H9 (cell line): ENCODE data around the gene LBX2. TPM values are rescaled to one million over a fixed set of nuclear protein-coding genes. Genes with fewer than 3 reads are reported as not detected.

ENCODE experiments used
- DNase-seq: peaks from one replicate; pipeline ENCODE4 v3.0.0-alpha.2; 2017
- H2AFZ ChIP-seq: one replicate; pipeline ENCODE4 v1.6.1; 2013; ENCODE audit warnings: mild to moderate bottlenecking, low read length, control low read depth, moderate library complexity
- H2AK5ac ChIP-seq: 2 replicates; pipeline ENCODE4 v1.6.1; 2013; ENCODE audit warnings: low read length, control low read depth, mixed read lengths; ENCODE audit not compliant: insufficient read length
- H2BK120ac ChIP-seq: one replicate; pipeline ENCODE4 v1.6.1; 2013; ENCODE audit warnings: low read depth, mild to moderate bottlenecking, low read length, control low read depth, inconsistent platforms; ENCODE audit not compliant: poor library complexity, severe bottlenecking
- H2BK12ac ChIP-seq: 2 replicates; pipeline ENCODE4 v1.6.1; 2013; ENCODE audit warnings: low read length, control low read depth, mixed read lengths, low read depth; ENCODE audit not compliant: insufficient read length
- H2BK15ac ChIP-seq: 2 replicates; pipeline ENCODE4 v1.6.1; 2013; ENCODE audit warnings: low read depth, low read length, control low read depth
- H2BK20ac ChIP-seq: one replicate; pipeline ENCODE4 v1.6.1; 2013; ENCODE audit warnings: low read depth, mild to moderate bottlenecking, low read length, control low read depth, inconsistent platforms; ENCODE audit not compliant: poor library complexity, severe bottlenecking
- H2BK5ac ChIP-seq: 2 replicates; pipeline ENCODE4 v1.6.1; 2013; ENCODE audit warnings: low read length, control low read depth, mixed read lengths; ENCODE audit not compliant: insufficient read length
- H3K14ac ChIP-seq: 2 replicates; pipeline ENCODE4 v1.6.1; 2013; ENCODE audit warnings: low read length, control low read depth; ENCODE audit not compliant: insufficient read depth
- H3K18ac ChIP-seq: 2 replicates; pipeline ENCODE4 v1.6.1; 2013; ENCODE audit warnings: low read depth, mild to moderate bottlenecking, mixed read lengths, low read length, control low read depth; ENCODE audit not compliant: insufficient read length
- H3K23ac ChIP-seq: 2 replicates; pipeline ENCODE4 v1.6.1; 2013; ENCODE audit warnings: low read length, control low read depth, mixed read lengths, low read depth; ENCODE audit not compliant: insufficient read length
- H3K23me2 ChIP-seq: 2 replicates; pipeline ENCODE4 v1.6.1; 2013; ENCODE audit warnings: low read depth, mild to moderate bottlenecking, mixed read lengths, low read length, control low read depth; ENCODE audit not compliant: insufficient read length, poor library complexity, severe bottlenecking
- H3K27ac ChIP-seq: 2 replicates; pipeline ENCODE4 v1.5.1; 2013; ENCODE audit warnings: low read length, control low read depth, mixed read lengths, low read depth; ENCODE audit not compliant: insufficient read length
- H3K27me3 ChIP-seq: 2 replicates; pipeline ENCODE4 v1.6.1; 2013; ENCODE audit warnings: low read length, control low read depth, inconsistent platforms; ENCODE audit not compliant: insufficient read depth
- H3K4ac ChIP-seq: 2 replicates; pipeline ENCODE4 v1.6.1; 2013; ENCODE audit warnings: low read depth, mild to moderate bottlenecking, control low read depth, inconsistent platforms, low read length, moderate library complexity
- H3K4me1 ChIP-seq: 2 replicates; pipeline ENCODE4 v1.6.1; 2013; ENCODE audit warnings: low read length, control low read depth, inconsistent platforms; ENCODE audit not compliant: insufficient read depth
- H3K4me2 ChIP-seq: 2 replicates; pipeline ENCODE4 v1.6.1; 2013; ENCODE audit warnings: low read length, control low read depth, mixed read lengths; ENCODE audit not compliant: insufficient read length, insufficient read depth
- H3K56ac ChIP-seq: 2 replicates; pipeline ENCODE4 v1.6.1; 2013; ENCODE audit warnings: low read depth, mild to moderate bottlenecking, mixed read lengths, low read length, control low read depth; ENCODE audit not compliant: insufficient read length
- H3K79me1 ChIP-seq: 2 replicates; pipeline ENCODE4 v1.6.1; 2013; ENCODE audit warnings: low read depth, mild to moderate bottlenecking, moderate library complexity, low read length, control low read depth, inconsistent platforms; ENCODE audit not compliant: insufficient read depth, poor library complexity, severe bottlenecking
- H3K79me2 ChIP-seq: 2 replicates; pipeline ENCODE4 v1.6.1; 2013; ENCODE audit warnings: low read length, control low read depth, inconsistent platforms; ENCODE audit not compliant: insufficient read depth
- H3K9ac ChIP-seq: 2 replicates; pipeline ENCODE4 v1.6.1; 2013; ENCODE audit warnings: low read length, control low read depth, mixed read lengths; ENCODE audit not compliant: insufficient read length; ENCODE audit errors: extremely low read depth
- H3K9me3 ChIP-seq: one replicate; pipeline ENCODE4 v1.6.1; 2013; ENCODE audit warnings: low read depth, low read length, inconsistent platforms; ENCODE audit not compliant: control insufficient read depth
- H3T11ph ChIP-seq: one replicate; pipeline ENCODE4 v1.6.1; 2013; ENCODE audit warnings: mild to moderate bottlenecking, low read length, control low read depth, inconsistent platforms
- H4K20me1 ChIP-seq: one replicate; pipeline ENCODE4 v1.6.1; 2013; ENCODE audit not compliant: control insufficient read depth, insufficient read length, insufficient read depth
- H4K5ac ChIP-seq: 2 replicates; pipeline ENCODE4 v1.6.1; 2013; ENCODE audit warnings: low read depth, mild to moderate bottlenecking, mixed read lengths, low read length, control low read depth; ENCODE audit not compliant: insufficient read length
- H4K8ac ChIP-seq: replicated peaks from 2 replicates; pipeline ENCODE4 v1.6.1; 2013; ENCODE audit warnings: low read length, control low read depth, mixed read lengths, low read depth; ENCODE audit not compliant: insufficient read length
- H4K91ac ChIP-seq: 2 replicates; pipeline ENCODE4 v1.6.1; 2013; ENCODE audit warnings: low read depth, mild to moderate bottlenecking, moderate library complexity, mixed read lengths, low read length, control low read depth; ENCODE audit not compliant: insufficient read length
- H3K27ac Mint-ChIP-seq, 3 experiments: 2 replicates in 2 of 3; 3 replicates in 1 of 3; pipeline ENCODE4 v1.8.0; 2020 to 2021; ENCODE audit warnings: mixed read lengths in 3 of 3, mild to moderate bottlenecking in 1 of 3, moderate library complexity in 1 of 3
- H3K27me3 Mint-ChIP-seq: 2 replicates; pipeline ENCODE4 v1.8.0; 2021; ENCODE audit warnings: low read depth, mild to moderate bottlenecking, moderate library complexity, mixed read lengths
- H3K36me3 Mint-ChIP-seq, 3 experiments: 2 replicates in 2 of 3; 3 replicates in 1 of 3; pipeline ENCODE4 v1.8.0; 2020 to 2021; ENCODE audit warnings: low read depth in 3 of 3, mixed read lengths in 3 of 3; ENCODE audit not compliant: insufficient read depth in 1 of 3
- H3K4me1 Mint-ChIP-seq, 2 experiments: 2 replicates each; pipeline ENCODE4 v1.8.0; 2020; ENCODE audit warnings: mixed read lengths in 2 of 2
- H3K4me3 Mint-ChIP-seq, 2 experiments: 2 replicates in 1 of 2; 3 replicates in 1 of 2; pipeline ENCODE4 v1.8.0; 2020 to 2021; ENCODE audit warnings: mild to moderate bottlenecking in 2 of 2, mixed read lengths in 2 of 2, moderate library complexity in 1 of 2
- H3K9me3 Mint-ChIP-seq, 2 experiments: 2 replicates in 1 of 2; 3 replicates in 1 of 2; pipeline ENCODE4 v1.8.0; 2020; ENCODE audit warnings: mild to moderate bottlenecking in 2 of 2, mixed read lengths in 2 of 2, moderate library complexity in 1 of 2
- WGBS: extraction: QIAGEN DNeasy Blood & Tissue Kit; methylation state at CpG from one replicate; pipeline ENCODE4 v1.1.7; 2013; ENCODE audit warnings: missing lambda C conversion rate, low lambda C conversion rate, mixed read lengths; ENCODE audit not compliant: insufficient read length; ENCODE audit errors: extremely low coverage; 5-methylcytosine and 5-hydroxymethylcytosine counted together
- total RNA-seq: library from RNA; stranded (reverse); gene quantifications from 2 replicates; pipeline ENCODE4 v1.2.1, GENCODE V29; 2021
- TF ChIP-seq, protein P1 (sequence below): fragments of 200-600 bp; sonication (generic); conservative IDR thresholded peaks from 3 replicates; pipeline ENCODE4 v1.8.0; 2021; ENCODE audit warnings: antibody characterized with exemption, mild to moderate bottlenecking

LBX2 gene
- total RNA-seq, 1 experiment from 2014 or later: 1.1 TPM

DNA sequence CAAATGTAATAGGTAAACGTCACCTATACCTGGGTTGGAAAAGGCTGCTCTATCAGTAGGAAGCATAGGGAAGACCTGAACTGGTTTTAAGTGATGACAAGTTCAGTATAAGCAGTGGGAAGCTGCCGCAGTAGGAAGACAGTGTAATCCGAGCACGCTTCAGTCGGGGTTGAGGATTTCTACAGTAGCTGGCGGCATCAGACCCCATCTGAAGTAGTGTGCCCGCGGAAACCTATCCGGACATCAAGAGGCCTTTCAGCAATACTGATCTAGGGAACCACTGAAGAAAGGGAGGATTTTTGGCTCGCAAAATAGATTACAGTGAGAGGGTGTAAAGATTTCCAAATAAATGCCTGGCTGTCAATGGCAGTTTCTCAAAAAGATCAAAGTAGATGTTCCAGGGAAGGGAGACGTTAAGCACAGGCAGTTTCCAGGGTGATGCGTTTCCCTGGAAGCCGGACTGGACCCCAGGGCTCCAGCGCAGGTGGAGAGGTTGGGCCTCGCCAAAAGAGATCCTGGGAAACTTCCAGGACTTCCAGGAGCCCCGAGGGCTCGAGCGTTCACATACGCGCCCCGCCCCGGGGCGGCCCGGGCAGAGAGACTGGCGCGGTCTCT is 49.0 kb upstream of the LBX2 start:
- Histone ChIP-seq H3K79me2 (0 out of 2 replicates have a peak, but pooled peaks cover 2% of the 10 kb centered on the region), H3K4me2 (peak overlapping the region; percentile 78), H3T11ph (no peak overlapping the region), H2BK15ac (no peak overlapping the region), H3K23me2 (peaks cover 8% of the 10 kb centered on the region), H4K5ac (no peak overlapping the region), H4K91ac (no peak overlapping the region), H2BK12ac (no peak overlapping the region), H3K56ac (no peak overlapping the region), H3K4ac (no peak overlapping the region), H3K18ac (no peak overlapping the region), H2AFZ (no peak overlapping the region), H2BK20ac (no peak overlapping the region), H4K20me1 (no peaks in the 10 kb centered on the region), H4K8ac (no peak overlapping the region), H2BK5ac (no peak overlapping the region), H2AK5ac (no peak overlapping the region), H3K27me3 (no peaks in the 10 kb centered on the region; the same call in 1 of the 2 replicates), H3K9me3 (no peaks in the 10 kb centered on the region), H3K79me1 (no peaks in the 10 kb centered on the region), H3K27ac (no peak overlapping the region), H3K14ac (no peak overlapping the region), H3K9ac (no peak overlapping the region), H3K4me1 (0 out of 2 replicates have a peak, but pooled peaks cover 2% of the 10 kb centered on the region), H3K23ac (no peak overlapping the region), H2BK120ac (no peak overlapping the region)
- Mint-ChIP-seq H3K36me3 (peaks cover 0 to 7% (median 4%) of the 10 kb centered on the region in 3 experiments; a peak in 6 of 7 replicates), H3K27ac (peak overlapping the region in 1 of 3 experiments; percentile 88; a peak in 1 of 7 replicates), H3K9me3 (no peaks in the 10 kb centered on the region), H3K4me1 (peaks cover 26% of the 10 kb centered on the region in 2 experiments), H3K27me3 (peaks cover 52% of the 10 kb centered on the region), H3K4me3 (peak overlapping the region; percentile 74 to 85)
- WGBS: no CpG with 5 or more reads among the region's 26 CpGs
- TF ChIP-seq, protein P1, sequence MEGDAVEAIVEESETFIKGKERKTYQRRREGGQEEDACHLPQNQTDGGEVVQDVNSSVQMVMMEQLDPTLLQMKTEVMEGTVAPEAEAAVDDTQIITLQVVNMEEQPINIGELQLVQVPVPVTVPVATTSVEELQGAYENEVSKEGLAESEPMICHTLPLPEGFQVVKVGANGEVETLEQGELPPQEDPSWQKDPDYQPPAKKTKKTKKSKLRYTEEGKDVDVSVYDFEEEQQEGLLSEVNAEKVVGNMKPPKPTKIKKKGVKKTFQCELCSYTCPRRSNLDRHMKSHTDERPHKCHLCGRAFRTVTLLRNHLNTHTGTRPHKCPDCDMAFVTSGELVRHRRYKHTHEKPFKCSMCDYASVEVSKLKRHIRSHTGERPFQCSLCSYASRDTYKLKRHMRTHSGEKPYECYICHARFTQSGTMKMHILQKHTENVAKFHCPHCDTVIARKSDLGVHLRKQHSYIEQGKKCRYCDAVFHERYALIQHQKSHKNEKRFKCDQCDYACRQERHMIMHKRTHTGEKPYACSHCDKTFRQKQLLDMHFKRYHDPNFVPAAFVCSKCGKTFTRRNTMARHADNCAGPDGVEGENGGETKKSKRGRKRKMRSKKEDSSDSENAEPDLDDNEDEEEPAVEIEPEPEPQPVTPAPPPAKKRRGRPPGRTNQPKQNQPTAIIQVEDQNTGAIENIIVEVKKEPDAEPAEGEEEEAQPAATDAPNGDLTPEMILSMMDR: no peak
- DNase-seq: no peak
